Activated T-helper 1 cell treated with anti-CD3 and anti-CD28 coated beads, Interleukin-12 subunit alpha, Interleukin-12 subunit beta, Interleukin-2, Interleukin-4 antibody, amounts not matched to agents 30 ng/mL and 10 ng/mL and 1 ng/mL, durations not matched to agents 14 hours and 24 hours and 36 hours (primary cell): ENCODE data around the gene ARFRP1. TPM values are rescaled to one million over a fixed set of nuclear protein-coding genes. Genes with fewer than 3 reads are reported as not detected.
A peak's percentile ranks its signal among the peaks of the same experiment; 100 is the strongest.
"Not testable (repeated sequence)": the region's sequence is repeated elsewhere in the genome, so short reads cannot be mapped to it uniquely, and the experiment has no call there.

Source experiments
- DNase-seq: peaks from one replicate; pipeline ENCODE4 v3.0.0; 2021; ENCODE audit warnings: low spot score
- H3K27ac Mint-ChIP-seq: one replicate; pipeline ENCODE4 v1.8.0; 2021; ENCODE audit warnings: mild to moderate bottlenecking, mixed read lengths
- H3K27me3 Mint-ChIP-seq: one replicate; pipeline ENCODE4 v1.8.0; 2022; ENCODE audit warnings: mild to moderate bottlenecking, moderate library complexity, mixed read lengths; ENCODE audit not compliant: insufficient read depth
- H3K36me3 Mint-ChIP-seq: one replicate; pipeline ENCODE4 v1.8.0; 2021; ENCODE audit warnings: low read depth, mixed read lengths
- H3K4me1 Mint-ChIP-seq: one replicate; pipeline ENCODE4 v1.8.0; 2021; ENCODE audit warnings: low read depth, mixed read lengths
- H3K4me3 Mint-ChIP-seq: one replicate; pipeline ENCODE4 v1.8.0; 2021; ENCODE audit warnings: mild to moderate bottlenecking, moderate library complexity, mixed read lengths
- H3K9me3 Mint-ChIP-seq: one replicate; pipeline ENCODE4 v1.8.0; 2021; ENCODE audit warnings: mixed read lengths
- intact Hi-C: fragments of 100-400 bp; cut with micrococcal nuclease; formaldehyde crosslinking; loops from one replicate; pipeline ENCODE4 v1.15.1; 2024
- total RNA-seq: library from RNA; stranded (reverse); gene quantifications from 2 replicates; pipeline ENCODE4 v1.2.3, GENCODE V29; 2022

ARFRP1 gene
- total RNA-seq, 1 donor from 2014 or later: 73.5 TPM

DNA sequence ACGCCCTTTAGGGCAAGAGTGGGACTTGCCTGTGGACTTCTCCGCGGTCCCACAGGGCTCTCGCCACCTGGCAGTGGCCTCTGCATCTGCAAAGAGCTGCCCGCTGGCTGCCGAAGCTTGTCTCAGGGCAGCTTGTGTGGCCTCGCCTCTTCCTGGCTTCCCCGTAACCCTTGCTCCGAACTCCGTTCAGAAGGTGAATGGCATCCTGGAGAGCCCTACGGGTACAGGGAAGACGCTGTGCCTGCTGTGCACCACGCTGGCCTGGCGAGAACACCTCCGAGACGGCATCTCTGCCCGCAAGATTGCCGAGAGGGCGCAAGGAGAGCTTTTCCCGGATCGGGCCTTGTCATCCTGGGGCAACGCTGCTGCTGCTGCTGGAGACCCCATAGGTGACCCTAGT is 46.7 kb downstream of the ARFRP1 start:
- no peak overlapping the region for H3K27ac Mint-ChIP-seq
- no peak for DNase-seq
- H3K36me3 Mint-ChIP-seq: peaks cover 9% of the 10 kb centered on the region
- intact Hi-C loops: no loop called here
- H3K4me3 Mint-ChIP-seq: no peak overlapping the region
- H3K4me1 Mint-ChIP-seq: peaks cover 31% of the 10 kb centered on the region
- H3K27me3 Mint-ChIP-seq: peaks cover 5% of the 10 kb centered on the region
- H3K9me3 Mint-ChIP-seq: no peaks in the 10 kb centered on the region

DNA sequence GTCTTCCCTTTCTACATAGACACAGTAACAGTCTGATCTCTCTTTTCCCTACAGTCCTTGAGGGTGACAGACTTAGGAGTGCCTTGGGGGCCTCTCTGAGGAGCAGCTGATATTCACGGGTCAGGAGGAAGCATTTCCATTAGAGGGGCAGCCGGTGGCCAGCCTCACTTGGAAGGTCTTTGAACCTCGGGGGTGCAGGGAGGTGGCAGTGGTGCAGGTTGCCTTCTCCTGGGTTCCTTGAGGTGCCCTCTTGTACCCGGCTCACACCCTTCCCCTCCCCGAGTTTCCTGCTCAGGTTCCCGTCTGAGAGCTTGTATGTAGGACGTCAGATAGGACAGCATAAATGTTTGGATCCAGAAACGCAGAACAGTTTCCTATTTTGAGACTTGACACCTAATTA is 47.2 kb downstream of the ARFRP1 start:
- Mint-ChIP-seq H3K9me3 (no peaks in the 10 kb centered on the region), H3K27me3 (peaks cover 7% of the 10 kb centered on the region), H3K36me3 (peaks cover 9% of the 10 kb centered on the region), H3K27ac (no peak overlapping the region), H3K4me3 (peak overlapping the region; percentile 50), H3K4me1 (peaks cover 31% of the 10 kb centered on the region)
- no peak for DNase-seq
- intact Hi-C loops: no loop called here

DNA sequence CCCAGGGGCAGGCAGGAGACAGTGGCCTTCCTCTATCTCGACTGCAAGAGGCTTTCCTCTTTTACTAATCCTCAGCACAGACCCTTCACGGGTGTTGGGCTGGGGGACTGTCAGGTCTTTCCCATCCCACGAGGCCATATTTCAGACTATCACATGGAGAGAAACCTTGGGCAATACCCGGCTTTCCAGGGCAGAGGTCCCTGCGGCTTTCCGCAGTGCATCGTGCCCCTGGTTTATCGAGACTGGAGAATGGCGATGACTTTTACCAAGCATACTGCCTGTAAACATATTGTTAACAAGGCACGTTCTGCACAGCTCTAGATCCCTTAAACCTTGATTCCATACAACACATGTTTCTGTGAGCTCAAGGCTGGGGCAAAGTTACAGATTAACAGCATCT is 47.6 kb downstream of the ARFRP1 start:
- H3K27ac Mint-ChIP-seq, H3K27me3 Mint-ChIP-seq, H3K36me3 Mint-ChIP-seq, H3K9me3 Mint-ChIP-seq, DNase-seq, intact Hi-C loops: not testable (repeated sequence)
- Mint-ChIP-seq H3K4me3 (peak overlapping the region; percentile 50), H3K4me1 (peaks cover 31% of the 10 kb centered on the region)

DNA sequence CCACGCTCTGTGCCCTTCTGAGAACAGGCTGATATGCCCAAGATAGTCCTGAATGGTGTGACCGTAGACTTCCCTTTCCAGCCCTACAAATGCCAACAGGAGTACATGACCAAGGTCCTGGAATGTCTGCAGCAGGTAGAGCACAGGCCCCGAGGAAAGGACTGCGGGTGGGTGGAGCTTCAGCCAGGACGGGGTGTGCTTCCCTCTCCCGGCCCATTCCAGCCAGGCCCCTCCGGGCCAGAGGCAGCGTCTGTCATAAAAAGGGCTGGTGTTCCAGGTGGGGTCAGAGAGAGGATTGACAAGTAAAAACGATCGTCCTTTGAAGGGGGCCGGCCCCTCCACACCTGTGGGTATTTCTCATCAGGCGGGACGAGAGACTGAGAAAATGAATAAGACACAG is 48.4 kb downstream of the ARFRP1 start:
- Mint-ChIP-seq H3K36me3 (peaks cover 9% of the 10 kb centered on the region), H3K27ac (no peak overlapping the region), H3K9me3 (no peaks in the 10 kb centered on the region), H3K4me1 (peaks cover 35% of the 10 kb centered on the region), H3K4me3 (peak overlapping the region; percentile 94), H3K27me3 (peaks cover 7% of the 10 kb centered on the region)
- DNase-seq: no peak
- intact Hi-C loops: loop anchor here (2.0 to 5.0 kb wide), 2 partner anchors 69 to 418 kb away; partner anchors contain the start of gene RGS19

DNA sequence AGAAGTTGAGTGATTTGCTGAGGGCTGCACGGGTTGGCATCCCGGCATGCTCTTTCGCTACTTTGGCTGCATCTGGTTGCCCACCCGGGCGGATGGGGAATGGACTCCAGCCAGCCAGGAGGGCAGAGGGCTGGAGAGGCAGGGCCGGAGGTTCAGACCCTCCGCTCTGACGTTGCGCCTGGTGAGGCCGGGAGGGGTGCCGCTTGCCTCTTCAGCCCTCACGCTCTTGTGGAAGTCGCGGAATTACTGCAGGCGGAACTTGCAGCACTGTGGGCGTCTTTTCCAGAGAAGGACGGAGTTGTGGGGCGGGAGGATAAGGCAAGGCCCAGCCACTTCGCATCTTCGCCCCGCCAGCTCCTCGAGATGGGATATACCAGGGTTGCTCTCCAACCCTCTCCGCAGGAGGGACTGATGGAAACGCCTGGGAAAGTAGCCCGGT is 49.0 kb downstream of the ARFRP1 start:
- peak overlapping the region; percentile 94 for H3K4me3 Mint-ChIP-seq

DNA sequence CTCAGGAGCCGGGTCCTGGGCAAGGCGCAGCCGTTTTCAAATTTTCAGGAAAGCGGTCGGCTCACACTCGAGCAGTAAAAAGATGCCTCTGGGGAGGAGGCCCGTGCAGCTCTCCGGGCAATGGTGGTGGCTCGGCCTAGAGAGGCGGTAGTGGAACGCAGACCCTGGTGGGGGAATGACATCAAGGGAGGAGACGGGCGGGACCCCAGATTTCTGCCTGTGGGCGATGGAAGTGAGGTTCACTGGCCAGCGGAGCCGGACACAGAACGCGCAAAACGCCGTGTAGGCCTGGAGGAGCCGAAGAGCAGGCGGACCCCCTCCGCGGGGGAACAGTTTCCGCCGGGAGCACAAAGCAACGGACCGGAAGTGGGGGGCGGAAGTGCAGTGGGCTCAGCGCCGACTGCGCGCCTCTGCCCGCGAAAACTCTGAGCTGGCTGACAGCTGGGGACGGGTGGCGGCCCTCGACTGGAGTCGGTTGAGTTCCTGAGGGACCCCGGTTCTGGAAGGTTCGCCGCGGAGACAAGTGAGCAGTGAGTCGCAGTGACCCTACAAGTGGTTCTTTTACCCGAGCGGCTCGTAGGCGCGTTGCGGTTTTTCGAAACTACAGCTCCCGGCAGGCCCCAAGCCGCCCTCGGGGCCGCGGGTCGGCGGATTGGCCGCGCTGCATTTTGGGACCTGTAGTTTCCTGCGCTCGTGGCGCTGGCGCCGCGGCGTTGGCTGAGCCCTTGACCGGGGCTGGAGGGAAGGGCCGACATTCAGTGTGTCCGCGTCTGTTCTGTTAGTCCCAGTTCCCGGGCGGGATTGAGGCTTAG is 49.6 kb downstream of the ARFRP1 start, which contains the start of gene RTEL1:
Gene RTEL1 (plus strand): TSS at position 376 of the 812 bp plus-strand sequence. CDS start 1,091 bp downstream, outside the sequence.
- intact Hi-C loops: loop anchor here (1.0 to 5.0 kb wide), 7 partner anchors 30 to 419 kb away; partner anchors contain the start of genes ARFRP1, RGS19, TPD52L2 and UCKL1
- DNase-seq: peak; percentile 87
- Mint-ChIP-seq H3K4me3 (peak within 1 kb of the TSS; percentile 94), H3K9me3 (no peaks in the 10 kb centered on the region), H3K36me3 (peaks cover 9% of the 10 kb centered on the region), H3K27ac (peak within 1 kb of the TSS; percentile 95), H3K4me1 (peaks cover 41% of the 10 kb centered on the region), H3K27me3 (peaks cover 7% of the 10 kb centered on the region)

More for the DNA sequence above, 49.0 kb downstream of the ARFRP1 start:
- intact Hi-C loops: loop anchor here (1.0 to 5.0 kb wide), 7 partner anchors 30 to 419 kb away; partner anchors contain the start of genes ARFRP1, RGS19, TPD52L2 and UCKL1
- H3K36me3 Mint-ChIP-seq: peaks cover 9% of the 10 kb centered on the region
- no peak for DNase-seq
- H3K27ac Mint-ChIP-seq: peak overlapping the region; percentile 95
- peaks cover 40% of the 10 kb centered on the region for H3K4me1 Mint-ChIP-seq
- peaks cover 7% of the 10 kb centered on the region for H3K27me3 Mint-ChIP-seq
- no peaks in the 10 kb centered on the region for H3K9me3 Mint-ChIP-seq

DNA sequence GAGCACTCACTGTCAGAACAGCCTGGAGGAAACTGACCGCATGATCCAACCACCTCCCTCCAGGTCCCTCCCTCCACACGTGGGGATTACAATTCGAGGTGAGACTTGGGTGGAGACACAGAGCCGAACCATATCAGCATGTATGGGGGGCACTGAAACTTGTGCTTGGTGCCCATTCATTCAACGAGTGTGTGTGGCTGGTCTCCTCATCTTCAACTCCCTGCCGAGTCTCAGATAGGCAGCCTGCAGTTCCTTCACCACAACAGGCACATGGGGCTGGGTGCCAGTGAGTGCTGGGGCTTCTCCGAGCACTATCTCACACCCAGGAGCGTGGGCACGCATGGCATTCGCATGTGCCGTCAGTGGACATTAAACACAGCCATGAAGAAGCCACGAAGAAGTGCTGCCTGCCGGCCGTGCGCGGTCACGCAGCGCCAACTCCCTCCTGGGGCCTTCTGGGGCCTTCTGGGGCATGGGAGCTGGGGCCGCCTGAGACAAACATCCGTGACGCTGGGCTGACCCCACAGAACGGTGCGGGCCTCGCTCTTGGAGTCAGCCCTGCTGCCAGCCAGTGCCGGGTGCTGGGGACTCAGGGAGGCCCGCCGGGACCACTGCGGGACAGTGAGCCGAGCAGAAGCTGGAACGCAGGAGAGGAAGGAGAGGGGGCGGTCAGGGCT is 50.4 kb downstream of the ARFRP1 start:
- intact Hi-C loops: loop anchor here (5.0 kb wide), 1 partner anchor 420 kb away; the partner anchor contains the start of gene RGS19
- H3K4me3 Mint-ChIP-seq: peak overlapping the region; percentile 94
- H3K36me3 Mint-ChIP-seq: peaks cover 9% of the 10 kb centered on the region
- H3K9me3 Mint-ChIP-seq: no peaks in the 10 kb centered on the region
- peak overlapping the region; percentile 95 for H3K27ac Mint-ChIP-seq
- no peak for DNase-seq
- H3K4me1 Mint-ChIP-seq: peaks cover 41% of the 10 kb centered on the region
- peaks cover 7% of the 10 kb centered on the region for H3K27me3 Mint-ChIP-seq

DNA sequence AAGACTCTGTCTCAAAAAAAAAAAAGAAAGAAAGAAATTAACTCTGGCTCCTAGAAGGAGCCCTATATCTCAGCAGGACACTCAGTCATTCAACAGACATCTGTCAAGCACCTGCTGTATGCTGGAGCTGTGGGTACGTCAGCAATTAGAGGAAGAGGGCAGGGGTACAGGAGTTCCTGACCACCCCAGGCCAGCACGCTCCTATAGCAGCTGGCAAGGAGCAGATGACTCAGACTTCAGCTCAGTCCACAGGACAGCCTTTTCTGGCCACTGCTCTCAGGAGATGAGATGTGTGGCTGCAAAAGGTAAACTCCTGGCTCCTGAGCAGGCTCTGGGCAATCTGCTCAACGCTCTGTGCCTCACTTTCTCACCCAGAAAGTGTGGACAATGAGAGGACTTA is 51.3 kb downstream of the ARFRP1 start:
- no peaks in the 10 kb centered on the region for H3K9me3 Mint-ChIP-seq
- H3K27ac Mint-ChIP-seq: peak overlapping the region; percentile 7
- peak overlapping the region; percentile 19 for H3K4me3 Mint-ChIP-seq
- peaks cover 6% of the 10 kb centered on the region for H3K36me3 Mint-ChIP-seq
- no peak for DNase-seq
- intact Hi-C loops: loop anchor here (5.0 kb wide), 1 partner anchor 421 kb away; the partner anchor contains the start of gene RGS19
- peaks cover 44% of the 10 kb centered on the region for H3K4me1 Mint-ChIP-seq
- H3K27me3 Mint-ChIP-seq: peaks cover 12% of the 10 kb centered on the region

DNA sequence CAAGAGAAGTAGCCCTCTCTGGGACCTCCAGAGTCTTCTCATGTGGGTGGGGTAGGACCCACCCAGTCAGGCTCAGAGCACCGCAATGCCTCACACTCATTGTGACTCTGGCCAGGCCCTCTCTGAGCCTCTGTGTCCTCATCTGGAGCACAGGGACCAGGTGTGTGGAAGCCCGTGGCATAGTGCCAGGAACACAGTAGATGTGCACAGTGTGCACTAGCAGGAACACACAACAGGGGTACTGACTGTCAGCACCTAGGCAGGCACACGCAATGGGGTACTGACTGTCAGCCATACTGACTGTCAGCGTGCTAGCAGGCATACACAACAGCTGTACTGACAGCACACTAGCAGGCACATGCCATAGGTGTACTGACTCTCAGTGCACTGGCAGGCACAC is 52.5 kb downstream of the ARFRP1 start:
- H3K9me3 Mint-ChIP-seq: no peaks in the 10 kb centered on the region
- intact Hi-C loops: loop anchor here (5.0 kb wide), 1 partner anchor 422 kb away; the partner anchor contains the start of gene RGS19
- H3K27ac Mint-ChIP-seq: no peak overlapping the region

DNA sequence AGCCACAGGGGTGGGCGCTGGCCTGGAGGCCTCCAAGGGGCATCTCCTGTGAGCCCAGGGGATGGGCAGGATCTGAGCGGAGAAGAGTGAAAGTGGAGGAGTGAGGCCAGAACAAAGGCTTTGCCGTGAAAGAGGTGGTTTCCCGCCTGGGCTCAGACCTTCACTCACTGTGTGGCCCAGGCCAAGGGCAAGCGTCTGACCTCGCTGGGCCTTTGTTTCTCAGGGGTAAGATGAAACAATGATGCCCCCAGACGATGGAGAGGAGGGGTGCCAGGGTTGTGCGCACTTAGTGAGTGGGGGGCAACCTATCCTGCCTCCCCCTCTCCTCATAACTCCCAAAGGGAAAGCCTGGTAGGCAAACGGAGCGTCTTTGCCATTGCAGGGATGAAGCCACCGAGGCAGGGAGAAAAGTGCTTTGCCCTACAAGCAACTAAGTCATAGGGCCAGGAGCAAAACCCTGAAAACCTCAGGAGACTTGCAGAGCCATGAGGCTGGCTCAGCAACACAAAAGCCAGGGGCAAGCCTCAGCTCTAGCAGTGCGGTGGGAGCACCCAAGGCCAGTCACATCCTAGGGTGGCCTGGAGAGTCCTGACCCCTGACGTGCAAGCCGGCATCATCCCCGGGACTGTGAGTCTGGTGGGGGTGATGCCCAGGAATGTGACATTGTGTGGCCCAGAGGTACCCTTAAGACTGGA is 53.7 kb downstream of the ARFRP1 start:
- Mint-ChIP-seq H3K4me1 (peaks cover 32% of the 10 kb centered on the region), H3K27me3 (peaks cover 19% of the 10 kb centered on the region), H3K4me3 (peak overlapping the region; percentile 66), H3K9me3 (no peaks in the 10 kb centered on the region), H3K27ac (no peak overlapping the region), H3K36me3 (peaks cover 3% of the 10 kb centered on the region)
- intact Hi-C loops: no loop called here
- no peak for DNase-seq

More for the DNA sequence above, 52.5 kb downstream of the ARFRP1 start:
- Mint-ChIP-seq H3K36me3 (peaks cover 6% of the 10 kb centered on the region), H3K4me1 (peaks cover 42% of the 10 kb centered on the region), H3K27me3 (peaks cover 19% of the 10 kb centered on the region), H3K4me3 (no peak overlapping the region)
- no peak for DNase-seq

DNA sequence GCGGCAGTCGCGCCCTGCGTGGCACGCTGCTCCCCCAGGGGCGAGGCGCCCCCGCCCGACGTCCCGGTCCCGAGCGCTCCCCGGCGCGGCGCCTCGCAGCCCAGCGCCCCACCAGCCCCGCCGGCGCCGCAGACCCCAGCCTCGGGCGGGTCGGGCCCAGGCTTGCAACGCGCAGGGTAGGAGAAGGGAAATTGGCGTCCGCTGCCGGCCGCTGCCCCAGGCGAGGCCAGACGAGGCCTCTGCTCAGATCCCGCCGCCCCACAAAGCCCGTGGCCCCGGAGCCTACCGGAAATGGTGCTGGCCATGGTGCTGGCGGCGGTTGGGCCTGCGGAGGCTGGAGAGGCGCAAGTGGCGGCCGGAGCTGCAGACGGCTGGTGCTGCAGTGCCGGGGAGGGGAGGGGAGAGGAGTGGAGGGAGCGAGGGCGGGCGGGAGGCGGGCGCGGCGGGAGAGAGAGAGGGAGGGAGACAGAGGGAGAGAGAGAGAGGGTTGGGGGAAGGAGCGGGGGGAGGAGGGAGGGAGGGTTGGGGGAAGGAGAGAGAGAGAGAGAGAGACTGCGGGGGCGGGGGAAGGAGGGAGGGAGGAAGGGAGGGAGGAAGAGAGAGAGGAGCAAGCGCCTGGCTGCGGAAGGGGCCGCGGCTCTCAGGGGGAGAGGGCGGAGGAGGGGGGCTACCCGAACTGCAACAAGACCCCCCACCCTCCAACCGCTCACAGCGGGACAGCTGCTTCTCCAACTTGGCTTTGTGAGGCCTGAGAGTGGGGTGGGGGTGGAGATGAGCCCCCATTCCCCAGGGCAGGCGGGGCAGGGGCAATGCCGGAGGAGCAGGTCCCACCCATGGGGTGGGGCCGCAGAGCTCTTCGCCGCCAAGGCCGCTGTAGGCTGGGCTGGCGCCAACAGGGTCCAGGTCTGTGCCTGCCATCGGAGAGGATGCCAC is 54.5 kb downstream of the ARFRP1 start, which contains the start of gene STMN3:
Gene STMN3 (minus strand): TSS at position 384 of the 933 bp plus-strand sequence. CDS start 79 bp downstream, at position 305.
- H3K27me3 Mint-ChIP-seq: peaks cover 19% of the 10 kb centered on the region

More for the DNA sequence above, 54.5 kb downstream of the ARFRP1 start, which contains the start of gene STMN3:
- H3K27ac Mint-ChIP-seq: no peak within 1 kb of the TSS
- peak; percentile 70 for DNase-seq
- intact Hi-C loops: no loop called here
- no peaks in the 10 kb centered on the region for H3K9me3 Mint-ChIP-seq
- H3K4me1 Mint-ChIP-seq: peaks cover 23% of the 10 kb centered on the region
- H3K36me3 Mint-ChIP-seq: no peaks in the 10 kb centered on the region
- peak within 1 kb of the TSS; percentile 66 for H3K4me3 Mint-ChIP-seq
